Liver (tissue), 9 donors: Measurements from ENCODE around the gene CXCR6. TPM values are rescaled to one million over a fixed set of nuclear protein-coding genes. Genes with fewer than 3 reads are reported as not detected.

Experiments used
- DNase-seq: peaks from one replicate; pipeline ENCODE4 v3.0.0-alpha.2; 2017; ENCODE audit warnings: low spot score
- H3K27ac ChIP-seq, 2 donors: one replicate each; pipeline ENCODE4 v1.7.0; 2013; ENCODE audit warnings: inconsistent platforms in 2 of 2, low read length in 2 of 2, control low read depth in 1 of 2, low read depth in 1 of 2, mild to moderate bottlenecking in 1 of 2
- H3K27me3 ChIP-seq, 4 donors: one replicate each; pipeline versions ENCODE4 v1.6.1 to v1.7.0; 2013; ENCODE audit warnings: low read length in 3 of 4, inconsistent platforms in 1 of 4, mild to moderate bottlenecking in 1 of 4, moderate library complexity in 1 of 4; ENCODE audit not compliant: control insufficient read depth in 4 of 4, insufficient read depth in 4 of 4
- H3K36me3 ChIP-seq, 4 donors: one replicate each; pipeline versions ENCODE4 v1.6.1 to v1.7.0; 2013; ENCODE audit warnings: low read length in 3 of 4, mild to moderate bottlenecking in 3 of 4, low read depth in 1 of 4, moderate library complexity in 1 of 4; ENCODE audit not compliant: control insufficient read depth in 4 of 4, insufficient read depth in 3 of 4
- H3K4me1 ChIP-seq, 4 donors: one replicate each; pipeline versions ENCODE4 v1.6.1 to v1.7.0; 2013; ENCODE audit warnings: low read length in 3 of 4, mild to moderate bottlenecking in 3 of 4, moderate library complexity in 1 of 4; ENCODE audit not compliant: control insufficient read depth in 4 of 4, insufficient read depth in 4 of 4
- H3K4me3 ChIP-seq, 3 donors: one replicate each; pipeline versions ENCODE4 v1.6.1 to v1.7.0; 2013; ENCODE audit warnings: low read length in 3 of 3, control low read depth in 1 of 3, low read depth in 1 of 3, mild to moderate bottlenecking in 1 of 3
- H3K9ac ChIP-seq, 2 donors: one replicate each; pipeline ENCODE4 v1.7.0; 2013; ENCODE audit warnings: low read length in 2 of 2, mild to moderate bottlenecking in 2 of 2, moderate library complexity in 2 of 2, control low read depth in 1 of 2, low read depth in 1 of 2
- H3K9me3 ChIP-seq, 4 donors: one replicate each; pipeline versions ENCODE4 v1.6.1 to v1.7.0; 2013; ENCODE audit warnings: low read length in 3 of 4; ENCODE audit not compliant: control insufficient read depth in 4 of 4
- EGR1 ChIP-seq, 2 donors: IDR thresholded peaks; 2 replicates each; pipeline ENCODE4 v1.6.1; 2016 to 2018; ENCODE audit warnings: antibody characterized with exemption in 2 of 2, low read depth in 2 of 2
- FOXA1 ChIP-seq: IDR thresholded peaks from 2 replicates; pipeline ENCODE4 v1.6.1; 2016; ENCODE audit warnings: antibody characterized with exemption
- FOXA2 ChIP-seq: IDR thresholded peaks from 2 replicates; pipeline ENCODE4 v1.6.1; 2016; ENCODE audit warnings: antibody characterized with exemption
- GABPA ChIP-seq, 2 donors: IDR thresholded peaks in 1 of 2; conservative IDR thresholded peaks in 1 of 2; 2 replicates each; pipeline ENCODE4 v1.6.1; 2016; ENCODE audit warnings: antibody characterized with exemption in 2 of 2, mild to moderate bottlenecking in 1 of 2, moderate library complexity in 1 of 2
- HNF4A ChIP-seq, 2 donors: conservative IDR thresholded peaks; 2 replicates each; pipeline ENCODE4 v1.6.1; 2016; ENCODE audit warnings: antibody characterized with exemption in 2 of 2, mild to moderate bottlenecking in 2 of 2
- HNF4G ChIP-seq: IDR thresholded peaks from 2 replicates; pipeline ENCODE4 v1.6.1; 2016; ENCODE audit warnings: antibody characterized with exemption
- JUND ChIP-seq, 2 donors: IDR thresholded peaks; 2 replicates each; pipeline ENCODE4 v1.6.1; 2016; ENCODE audit warnings: antibody characterized with exemption in 2 of 2
- NR2F2 ChIP-seq: IDR thresholded peaks from 2 replicates; pipeline ENCODE4 v1.6.1; 2016; ENCODE audit warnings: antibody characterized with exemption
- RAD21 ChIP-seq, 2 donors: IDR thresholded peaks; 2 replicates each; pipeline ENCODE4 v1.6.1; 2016; ENCODE audit warnings: antibody characterized with exemption in 2 of 2, mild to moderate bottlenecking in 2 of 2
- SP1 ChIP-seq: IDR thresholded peaks from 2 replicates; pipeline ENCODE4 v1.6.1; 2018; ENCODE audit warnings: antibody characterized with exemption, mild to moderate bottlenecking
- TAF1 ChIP-seq: conservative IDR thresholded peaks from 2 replicates; pipeline ENCODE4 v1.6.1; 2016; ENCODE audit warnings: antibody characterized with exemption, mild to moderate bottlenecking
- WGBS: extraction: QIAGEN DNeasy Blood & Tissue Kit; methylation state at CpG from one replicate; pipeline ENCODE4 v1.1.7; 2013; 5-methylcytosine and 5-hydroxymethylcytosine counted together
- polyA plus RNA-seq, 2 donors: library from polyadenylated mRNA; stranded (reverse) in 1 of 2; unstranded in 1 of 2; fragments of 200-250 nt in 1 of 2; fragments of >200 nt in 1 of 2; fragmentation: Nextera tagmentation in 1 of 2; extraction: Ambion mirVana in 1 of 2; gene quantifications; one replicate each; pipeline versions ENCODE4 v1.2.1 to v1.2.3, GENCODE V29; 2013 to 2015
- total RNA-seq, 2 donors: library from RNA; depleted of rRNA; stranded (reverse); fragments of >200 nt; gene quantifications; one replicate each; pipeline ENCODE4 v1.2.3, GENCODE V29; 2014
- TF ChIP-seq, protein P1 (sequence below): IDR thresholded peaks from 2 replicates; pipeline ENCODE4 v1.6.1; 2016; ENCODE audit warnings: antibody characterized with exemption, mild to moderate bottlenecking
- TF ChIP-seq, protein P2 (sequence below): IDR thresholded peaks from 2 replicates; pipeline ENCODE4 v1.6.1; 2016; ENCODE audit warnings: antibody characterized with exemption
- TF ChIP-seq, protein P3 (sequence below): IDR thresholded peaks from 2 replicates; pipeline ENCODE4 v1.6.1; 2016; ENCODE audit warnings: antibody characterized with exemption
- TF ChIP-seq, protein P4 (sequence below): fragments of 150-350 bp; IDR thresholded peaks from 2 replicates; pipeline ENCODE4 v1.5.1; 2017; ENCODE audit warnings: improper control_type of control experiment, low read depth, low read length; ENCODE audit not compliant: missing input control
- TF ChIP-seq, protein P5 (sequence below): IDR thresholded peaks from 2 replicates; pipeline ENCODE4 v1.6.1; 2016; ENCODE audit warnings: antibody characterized with exemption
- donor health status: healthy.
- donor health status: healthy.
- donor health status: healthy.
- donor health status: healthy.
- donor health status: healthy.

The CXCR6 gene
- total and polyA plus RNA-seq, 4 donors, result 0.60 to 2.9 (median 0.96) TPM

DNA sequence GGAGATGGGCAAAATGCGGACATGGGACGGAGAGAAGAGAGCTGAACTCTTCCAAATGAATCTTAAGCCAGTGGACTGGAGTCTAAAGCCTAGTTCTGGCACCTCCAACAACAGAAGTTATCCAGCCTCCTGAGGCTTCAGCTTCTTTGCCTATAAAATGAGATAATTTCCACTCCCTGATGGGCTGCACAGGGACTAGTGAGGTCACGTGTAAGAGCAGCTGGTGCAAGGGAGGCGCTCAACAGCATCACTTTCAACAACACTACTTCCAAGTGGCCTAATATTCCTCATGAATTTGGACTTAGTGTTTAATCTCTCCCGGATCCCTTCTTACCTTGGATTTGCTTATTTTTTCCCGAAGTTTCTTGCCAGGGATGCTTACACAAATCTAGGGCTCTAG is 8.7 kb downstream of the CXCR6 start:
- TF ChIP-seq SP1 (no peak), RAD21 (IDR thresholded peaks at IDR 0.05) (no peak), HNF4A (conservative IDR thresholded peaks at IDR 0.05) (no peak), FOXA1 (no peak), NR2F2 (no peak), FOXA2 (no peak), EGR1 (IDR thresholded peaks at IDR 0.05; ENCODE audit: low read depth in 2 of 2) (no peak), JUND (IDR thresholded peaks at IDR 0.05) (no peak), TAF1 (no peak)
- TF ChIP-seq, protein P1, sequence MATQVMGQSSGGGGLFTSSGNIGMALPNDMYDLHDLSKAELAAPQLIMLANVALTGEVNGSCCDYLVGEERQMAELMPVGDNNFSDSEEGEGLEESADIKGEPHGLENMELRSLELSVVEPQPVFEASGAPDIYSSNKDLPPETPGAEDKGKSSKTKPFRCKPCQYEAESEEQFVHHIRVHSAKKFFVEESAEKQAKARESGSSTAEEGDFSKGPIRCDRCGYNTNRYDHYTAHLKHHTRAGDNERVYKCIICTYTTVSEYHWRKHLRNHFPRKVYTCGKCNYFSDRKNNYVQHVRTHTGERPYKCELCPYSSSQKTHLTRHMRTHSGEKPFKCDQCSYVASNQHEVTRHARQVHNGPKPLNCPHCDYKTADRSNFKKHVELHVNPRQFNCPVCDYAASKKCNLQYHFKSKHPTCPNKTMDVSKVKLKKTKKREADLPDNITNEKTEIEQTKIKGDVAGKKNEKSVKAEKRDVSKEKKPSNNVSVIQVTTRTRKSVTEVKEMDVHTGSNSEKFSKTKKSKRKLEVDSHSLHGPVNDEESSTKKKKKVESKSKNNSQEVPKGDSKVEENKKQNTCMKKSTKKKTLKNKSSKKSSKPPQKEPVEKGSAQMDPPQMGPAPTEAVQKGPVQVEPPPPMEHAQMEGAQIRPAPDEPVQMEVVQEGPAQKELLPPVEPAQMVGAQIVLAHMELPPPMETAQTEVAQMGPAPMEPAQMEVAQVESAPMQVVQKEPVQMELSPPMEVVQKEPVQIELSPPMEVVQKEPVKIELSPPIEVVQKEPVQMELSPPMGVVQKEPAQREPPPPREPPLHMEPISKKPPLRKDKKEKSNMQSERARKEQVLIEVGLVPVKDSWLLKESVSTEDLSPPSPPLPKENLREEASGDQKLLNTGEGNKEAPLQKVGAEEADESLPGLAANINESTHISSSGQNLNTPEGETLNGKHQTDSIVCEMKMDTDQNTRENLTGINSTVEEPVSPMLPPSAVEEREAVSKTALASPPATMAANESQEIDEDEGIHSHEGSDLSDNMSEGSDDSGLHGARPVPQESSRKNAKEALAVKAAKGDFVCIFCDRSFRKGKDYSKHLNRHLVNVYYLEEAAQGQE, result no peak
- TF ChIP-seq, protein P2, sequence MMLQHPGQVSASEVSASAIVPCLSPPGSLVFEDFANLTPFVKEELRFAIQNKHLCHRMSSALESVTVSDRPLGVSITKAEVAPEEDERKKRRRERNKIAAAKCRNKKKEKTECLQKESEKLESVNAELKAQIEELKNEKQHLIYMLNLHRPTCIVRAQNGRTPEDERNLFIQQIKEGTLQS, result no peak
- TF ChIP-seq, protein P3, sequence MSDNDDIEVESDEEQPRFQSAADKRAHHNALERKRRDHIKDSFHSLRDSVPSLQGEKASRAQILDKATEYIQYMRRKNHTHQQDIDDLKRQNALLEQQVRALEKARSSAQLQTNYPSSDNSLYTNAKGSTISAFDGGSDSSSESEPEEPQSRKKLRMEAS, result no peak
- TF ChIP-seq, protein P4, sequence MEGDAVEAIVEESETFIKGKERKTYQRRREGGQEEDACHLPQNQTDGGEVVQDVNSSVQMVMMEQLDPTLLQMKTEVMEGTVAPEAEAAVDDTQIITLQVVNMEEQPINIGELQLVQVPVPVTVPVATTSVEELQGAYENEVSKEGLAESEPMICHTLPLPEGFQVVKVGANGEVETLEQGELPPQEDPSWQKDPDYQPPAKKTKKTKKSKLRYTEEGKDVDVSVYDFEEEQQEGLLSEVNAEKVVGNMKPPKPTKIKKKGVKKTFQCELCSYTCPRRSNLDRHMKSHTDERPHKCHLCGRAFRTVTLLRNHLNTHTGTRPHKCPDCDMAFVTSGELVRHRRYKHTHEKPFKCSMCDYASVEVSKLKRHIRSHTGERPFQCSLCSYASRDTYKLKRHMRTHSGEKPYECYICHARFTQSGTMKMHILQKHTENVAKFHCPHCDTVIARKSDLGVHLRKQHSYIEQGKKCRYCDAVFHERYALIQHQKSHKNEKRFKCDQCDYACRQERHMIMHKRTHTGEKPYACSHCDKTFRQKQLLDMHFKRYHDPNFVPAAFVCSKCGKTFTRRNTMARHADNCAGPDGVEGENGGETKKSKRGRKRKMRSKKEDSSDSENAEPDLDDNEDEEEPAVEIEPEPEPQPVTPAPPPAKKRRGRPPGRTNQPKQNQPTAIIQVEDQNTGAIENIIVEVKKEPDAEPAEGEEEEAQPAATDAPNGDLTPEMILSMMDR, result no peak
- TF ChIP-seq, protein P5, sequence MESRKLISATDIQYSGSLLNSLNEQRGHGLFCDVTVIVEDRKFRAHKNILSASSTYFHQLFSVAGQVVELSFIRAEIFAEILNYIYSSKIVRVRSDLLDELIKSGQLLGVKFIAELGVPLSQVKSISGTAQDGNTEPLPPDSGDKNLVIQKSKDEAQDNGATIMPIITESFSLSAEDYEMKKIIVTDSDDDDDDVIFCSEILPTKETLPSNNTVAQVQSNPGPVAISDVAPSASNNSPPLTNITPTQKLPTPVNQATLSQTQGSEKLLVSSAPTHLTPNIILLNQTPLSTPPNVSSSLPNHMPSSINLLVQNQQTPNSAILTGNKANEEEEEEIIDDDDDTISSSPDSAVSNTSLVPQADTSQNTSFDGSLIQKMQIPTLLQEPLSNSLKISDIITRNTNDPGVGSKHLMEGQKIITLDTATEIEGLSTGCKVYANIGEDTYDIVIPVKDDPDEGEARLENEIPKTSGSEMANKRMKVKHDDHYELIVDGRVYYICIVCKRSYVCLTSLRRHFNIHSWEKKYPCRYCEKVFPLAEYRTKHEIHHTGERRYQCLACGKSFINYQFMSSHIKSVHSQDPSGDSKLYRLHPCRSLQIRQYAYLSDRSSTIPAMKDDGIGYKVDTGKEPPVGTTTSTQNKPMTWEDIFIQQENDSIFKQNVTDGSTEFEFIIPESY, result no peak
- H3K9me3 ChIP-seq, result no peaks in the 10 kb centered on the region
- H3K36me3 ChIP-seq, result peaks cover 6 to 64% (median 39%) of the 10 kb centered on the region in 4 donors
- 89% methylated on average over 6 of the region's 6 CpGs for WGBS
- no peak overlapping the region for H3K27ac ChIP-seq
- H3K9ac ChIP-seq, result no peak overlapping the region
- peaks cover 0 to 8% (median 4%) of the 10 kb centered on the region in 4 donors for H3K4me1 ChIP-seq
- H3K4me3 ChIP-seq, result no peak overlapping the region
- DNase-seq, result no peak
- H3K27me3 ChIP-seq, result no peaks in the 10 kb centered on the region

DNA sequence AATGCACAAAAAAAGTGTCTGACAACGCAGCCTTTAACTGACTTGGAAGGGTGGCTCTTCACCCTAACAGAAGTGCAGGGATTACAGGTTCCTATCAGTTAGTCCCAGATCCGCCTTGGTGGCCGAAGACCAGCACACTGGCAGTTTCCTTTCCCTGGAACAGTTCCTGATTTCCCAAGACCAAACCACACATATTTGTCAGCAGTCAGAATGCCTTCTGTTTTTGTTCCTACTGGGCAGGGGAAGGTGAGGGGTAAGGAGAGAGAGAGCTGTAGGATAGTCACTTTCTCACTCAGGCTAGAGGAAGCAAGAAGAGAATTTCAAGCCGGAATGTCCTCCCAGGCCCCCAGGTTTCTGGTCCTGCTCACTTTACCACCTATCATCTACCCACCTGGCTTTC is 9.2 kb downstream of the CXCR6 start:
- H3K27ac ChIP-seq, result no peak overlapping the region
- WGBS, result 78% methylated on average over 4 of the region's 4 CpGs
- DNase-seq, result no peak
- H3K4me1 ChIP-seq, result peaks cover 0 to 8% (median 4%) of the 10 kb centered on the region in 4 donors
- H3K4me3 ChIP-seq, result no peak overlapping the region
- no peaks in the 10 kb centered on the region for H3K27me3 ChIP-seq
- no peaks in the 10 kb centered on the region for H3K9me3 ChIP-seq
- H3K36me3 ChIP-seq, result peaks cover 6 to 64% (median 40%) of the 10 kb centered on the region in 4 donors
- no peak overlapping the region for H3K9ac ChIP-seq
- TF ChIP-seq, protein P1, result no peak
- TF ChIP-seq FOXA2 (no peak), HNF4G (no peak), JUND (IDR thresholded peaks at IDR 0.05) (no peak), GABPA (IDR thresholded peaks at IDR 0.05 in 1 of 2, conservative IDR thresholded peaks at IDR 0.05 in 1 of 2) (no peak), HNF4A (conservative IDR thresholded peaks at IDR 0.05) (no peak), SP1 (no peak), EGR1 (IDR thresholded peaks at IDR 0.05; ENCODE audit: low read depth in 2 of 2) (no peak)
- TF ChIP-seq, protein P3, result no peak
- TF ChIP-seq, protein P2, result no peak
- TF ChIP-seq, protein P4, result no peak
